T-helper 1 cell treated with Interleukin-12 subunit alpha and Interleukin-12 subunit beta and Interleukin-4 antibody, amounts not matched to agents 30 ng/mL and 1 ng/mL, for 36 hours (primary cell): ENCODE measurements around the gene SQSTM1. TPM values are rescaled to one million over a fixed set of nuclear protein-coding genes. Genes with fewer than 3 reads are reported as not detected.

Experiments
- intact Hi-C: fragments of 100-400 bp; cut with micrococcal nuclease; formaldehyde crosslinking; loops from one replicate; pipeline ENCODE4 v1.15.1; 2024
- total RNA-seq: library from RNA; stranded (reverse); gene quantifications from 2 replicates; pipeline ENCODE4 v1.2.3, GENCODE V29; 2022

The SQSTM1 gene
- total RNA-seq, 1 donor from 2014 or later = 254 TPM

- intact Hi-C loops = no loop called here
Measured at GRCh38 chr5:179887095-179887494, 66.4 kb downstream of the SQSTM1 start.

Other genes with a start within 250 kb of the SQSTM1 start
- 957 and 968 TPM in 2 replicates for gene HNRNPH1, start 197.2 kb upstream of the SQSTM1 start, total RNA-seq
- gene CBY3, start 139.9 kb upstream of the SQSTM1 start, total RNA-seq = not detected in 2 replicates
- gene CANX, start 121.9 kb upstream of the SQSTM1 start, total RNA-seq = 485 and 502 TPM in 2 replicates
- 37.0 and 43.2 TPM in 2 replicates for gene MAML1, start 88.1 kb upstream of the SQSTM1 start, total RNA-seq
- gene LTC4S, start 26.9 kb upstream of the SQSTM1 start, total RNA-seq = 1.7 and 2.4 TPM in 2 replicates
- gene MGAT4B, start 14.0 kb upstream of the SQSTM1 start, total RNA-seq = 99.8 and 100 TPM in 2 replicates
- gene MRNIP, start 37.9 kb downstream of the SQSTM1 start, total RNA-seq = 19.5 and 23.6 TPM in 2 replicates
- 104 and 117 TPM in 2 replicates for gene TBC1D9B, start 87.0 kb downstream of the SQSTM1 start, total RNA-seq